A549 (cell line): ENCODE measurements around the gene RXFP1. TPM values are rescaled to one million over a fixed set of nuclear protein-coding genes. Genes with fewer than 3 reads are reported as not detected.
"Not testable (repeated sequence)": the region's sequence is repeated elsewhere in the genome, so short reads cannot be mapped to it uniquely, and the experiment has no call there.

Source experiments
- ATAC-seq, 2 experiments: fragments of 200-7000 bp in 1 of 2; fragments of >200 bp in 1 of 2; cut with Nextera tagmentation in 1 of 2; cut with Tn5 transposase in 1 of 2; 3 replicates each; pipeline versions ENCODE4 v1.8.0 to v1.9.1; 2018 to 2020; ENCODE audit warnings: mild to moderate bottlenecking in 1 of 2, moderate library complexity in 1 of 2
- CTCF ChIA-PET: fragments of 300-600 bp; sonication (Branson Sonifier 250); formaldehyde crosslinking; extraction: SDS; loops from one replicate; lab custom pipeline; 2021; ENCODE audit warnings: antibody characterized with exemption, inconsistent platforms; lab: Yijun Ruan, JAX
- POLR2A ChIA-PET: fragments of 350-600 bp; formaldehyde crosslinking; extraction: SDS; loops from one replicate; lab custom pipeline; 2021; ENCODE audit warnings: antibody characterized with exemption, inconsistent platforms; lab: Yijun Ruan, JAX
- DNase-seq, 2 experiments: peaks; one replicate each; pipeline versions ENCODE4 v3.0.0 to v3.0.0-alpha.2; 2011 to 2016; ENCODE audit warnings: low read depth in 1 of 2, low spot score in 1 of 2
- FAIRE-seq: peaks from 2 replicates; lab custom pipeline; 2011; peaks lifted over from hg19 to GRCh38; lab: Jason Lieb, UNC
- H3K27ac ChIP-seq, 2 experiments: fragments of >200 bp; sonication (Bioruptor Twin); formaldehyde crosslinking; 3 replicates each; pipeline ENCODE4 v1.5.1; 2016 to 2017
- H3K4me1 ChIP-seq: fragments of >200 bp; sonication (Bioruptor Twin); formaldehyde crosslinking; 3 replicates; pipeline ENCODE4 v1.6.1; 2016
- H3K4me2 ChIP-seq: fragments of >200 bp; sonication (Bioruptor Twin); formaldehyde crosslinking; 3 replicates; pipeline ENCODE4 v1.6.1; 2016
- H3K4me3 ChIP-seq: fragments of >200 bp; sonication (Bioruptor Twin); formaldehyde crosslinking; 3 replicates; pipeline ENCODE4 v1.5.1; 2016
- H3K9me3 ChIP-seq: fragments of >200 bp; sonication (Bioruptor Twin); formaldehyde crosslinking; 3 replicates; pipeline ENCODE4 v1.6.1; 2016
- CEBPB ChIP-seq, 2 experiments: fragments of >200 bp in 1 of 2; sonication (Bioruptor Twin) in 1 of 2; formaldehyde crosslinking in 1 of 2; IDR thresholded peaks; 2 replicates each; pipeline ENCODE4 v1.6.1; 2012 to 2016
- CHD4 ChIP-seq: fragments of 200-600 bp; sonication (generic); IDR thresholded peaks from 2 replicates; pipeline ENCODE4 v1.6.1; 2016; ENCODE audit warnings: antibody characterized with exemption, mild to moderate bottlenecking, borderline replicate concordance
- EHF ChIP-seq: fragments of 250-450 bp; sonication (Bioruptor Pico); IDR thresholded peaks from 2 replicates; pipeline ENCODE4 v1.5.0; 2020; ENCODE audit warnings: mild to moderate bottlenecking
- ESRRA ChIP-seq: fragments of 150-350 bp; IDR thresholded peaks from 2 replicates; pipeline ENCODE4 v1.6.1; 2014; ENCODE audit warnings: mild to moderate bottlenecking, low read length, borderline replicate concordance
- FOSL2 ChIP-seq, 2 experiments: fragments of 450-650 bp in 1 of 2; fragments of >200 bp in 1 of 2; sonication (Bioruptor Twin) in 1 of 2; formaldehyde crosslinking; IDR thresholded peaks; 2 replicates each; pipeline versions ENCODE4 v1.5.0 to v1.6.1; 2016 to 2020; ENCODE audit warnings: mild to moderate bottlenecking in 1 of 2, moderate library complexity in 1 of 2
- FOXS1 ChIP-seq: fragments of 250-450 bp; sonication (Bioruptor Pico); IDR thresholded peaks from 2 replicates; pipeline ENCODE4 v1.5.0; 2020; ENCODE audit warnings: mild to moderate bottlenecking, moderate library complexity
- HEYL ChIP-seq: fragments of 250-450 bp; sonication (Bioruptor Pico); IDR thresholded peaks from 2 replicates; pipeline ENCODE4 v1.8.0; 2021; ENCODE audit warnings: mild to moderate bottlenecking, moderate library complexity
- KDM1A ChIP-seq: fragments of 200-600 bp; sonication (generic); IDR thresholded peaks from 2 replicates; pipeline ENCODE4 v1.6.1; 2016; ENCODE audit warnings: low read depth, mild to moderate bottlenecking
- KDM5A ChIP-seq: fragments of 200-600 bp; sonication (generic); IDR thresholded peaks from 2 replicates; pipeline ENCODE4 v1.6.1; 2016; ENCODE audit warnings: antibody characterized with exemption, mild to moderate bottlenecking
- MAZ ChIP-seq: fragments of 150-350 bp; IDR thresholded peaks from 2 replicates; pipeline ENCODE4 v1.6.1; 2014; ENCODE audit warnings: antibody characterized with exemption, low read depth, low read length, borderline replicate concordance
- NPAS2 ChIP-seq: fragments of 250-450 bp; sonication (Bioruptor Pico); IDR thresholded peaks from 2 replicates; pipeline ENCODE4 v1.8.0; 2022; ENCODE audit warnings: mild to moderate bottlenecking, moderate library complexity, borderline replicate concordance
- NR3C1 ChIP-seq: fragments of >200 bp; sonication (Bioruptor Twin); formaldehyde crosslinking; IDR thresholded peaks from 3 replicates; pipeline ENCODE4 v1.6.1; 2017
- PHF8 ChIP-seq: fragments of 200-600 bp; sonication (generic); IDR thresholded peaks from 2 replicates; pipeline ENCODE4 v1.6.1; 2016; ENCODE audit warnings: low read depth, mild to moderate bottlenecking, antibody characterized with exemption, moderate library complexity, borderline replicate concordance
- POLR2AphosphoS2 ChIP-seq: conservative IDR thresholded peaks from 2 replicates; pipeline ENCODE4 v1.6.1; 2012; ENCODE audit warnings: low read length, improper control_type of control experiment, inconsistent platforms
- RARB ChIP-seq: fragments of 250-450 bp; sonication (Bioruptor Pico); IDR thresholded peaks from 2 replicates; pipeline ENCODE4 v1.8.0; 2021; ENCODE audit warnings: mild to moderate bottlenecking, moderate library complexity
- RFX5 ChIP-seq: fragments of 450-650 bp; IDR thresholded peaks from 2 replicates; pipeline ENCODE4 v1.7.1; 2014; ENCODE audit warnings: antibody characterized with exemption, mild to moderate bottlenecking, moderate library complexity
- ZFP36 ChIP-seq: fragments of 450-650 bp; IDR thresholded peaks from 2 replicates; pipeline ENCODE4 v1.6.1; 2014; ENCODE audit warnings: borderline replicate concordance; ENCODE audit not compliant: partially characterized antibody
- WGBS: methylation state at CpG from one replicate; pipeline ENCODE4 v1.1.6; 2017; ENCODE audit errors: missing lambda C conversion rate; 5-methylcytosine and 5-hydroxymethylcytosine counted together
- polyA plus RNA-seq, 4 experiments: library from polyadenylated mRNA; depleted of rRNA in 3 of 4; stranded (reverse); fragments of >200 nt; fragmentation: RNase III in 1 of 4; extraction: RNeasy Plus Mini Kit Qiagen cat#74134 plus additional on column Dnase treatment in 1 of 4; gene quantifications; 2 replicates in 3 of 4; 3 replicates in 1 of 4; pipeline ENCODE4 v1.2.3, GENCODE V29; 2011 to 2017
- TF ChIP-seq, protein P1 (sequence below): IDR thresholded peaks from 2 replicates; pipeline ENCODE4 v1.6.1; 2012
- TF ChIP-seq, protein P2 (sequence below): fragments of 250-450 bp; sonication (Bioruptor Pico); IDR thresholded peaks from 2 replicates; pipeline ENCODE4 v1.5.0; 2020; ENCODE audit warnings: low read depth, mild to moderate bottlenecking, moderate library complexity
- TF ChIP-seq, protein P3 (sequence below): IDR thresholded peaks from 2 replicates; pipeline ENCODE4 v1.6.1; 2012; ENCODE audit warnings: low read depth, borderline replicate concordance
- TF ChIP-seq, protein P4 (sequence below): fragments of 150-350 bp; IDR thresholded peaks from 2 replicates; pipeline ENCODE4 v1.6.1; 2014; ENCODE audit warnings: low read depth, mild to moderate bottlenecking, low read length

Gene RXFP1
- polyA plus RNA-seq, 2 of the 4 experiments (the other 2 are of a cell fraction) = not detected

DNA sequence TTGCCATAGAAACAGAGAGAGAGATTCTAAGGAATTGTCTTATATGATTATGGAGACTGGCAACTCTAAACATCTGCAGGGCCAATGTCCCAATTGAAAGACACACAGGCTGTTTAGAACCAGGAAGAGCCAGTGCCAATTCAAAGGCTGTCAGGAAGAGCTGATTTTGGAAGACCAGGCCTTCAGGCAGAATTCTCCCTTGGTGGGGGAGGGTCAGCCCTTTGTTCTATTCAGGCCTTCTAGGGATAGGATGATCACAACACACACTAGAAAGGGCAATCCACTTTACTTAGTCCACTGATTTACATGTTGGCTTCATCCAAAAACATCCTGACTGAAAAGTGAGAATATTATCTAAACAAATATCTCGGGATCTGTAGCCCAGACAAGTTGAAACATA is 134.8 kb downstream of the RXFP1 start:
- H3K27ac ChIP-seq = no peak overlapping the region
- ATAC-seq = no peak
- no peak for FAIRE-seq
- no peaks in the 10 kb centered on the region for H3K9me3 ChIP-seq
- H3K4me3 ChIP-seq = no peak overlapping the region
- no peaks in the 10 kb centered on the region for H3K4me1 ChIP-seq
- no peak for TF ChIP-seq MAZ
- TF ChIP-seq, protein P1, sequence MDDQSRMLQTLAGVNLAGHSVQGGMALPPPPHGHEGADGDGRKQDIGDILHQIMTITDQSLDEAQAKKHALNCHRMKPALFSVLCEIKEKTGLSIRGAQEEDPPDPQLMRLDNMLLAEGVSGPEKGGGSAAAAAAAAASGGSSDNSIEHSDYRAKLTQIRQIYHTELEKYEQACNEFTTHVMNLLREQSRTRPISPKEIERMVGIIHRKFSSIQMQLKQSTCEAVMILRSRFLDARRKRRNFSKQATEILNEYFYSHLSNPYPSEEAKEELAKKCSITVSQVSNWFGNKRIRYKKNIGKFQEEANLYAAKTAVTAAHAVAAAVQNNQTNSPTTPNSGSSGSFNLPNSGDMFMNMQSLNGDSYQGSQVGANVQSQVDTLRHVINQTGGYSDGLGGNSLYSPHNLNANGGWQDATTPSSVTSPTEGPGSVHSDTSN = no peak
- no peak for TF ChIP-seq PHF8
- no peak for TF ChIP-seq CHD4
- TF ChIP-seq, all 56 proteins: peak for 0
- ChIA-PET POLR2A (no interaction called here), CTCF (no interaction called here)
- WGBS = 65% methylated on average over 1 of the region's 1 CpG
- no peak for DNase-seq
- no peak overlapping the region for H3K4me2 ChIP-seq

DNA sequence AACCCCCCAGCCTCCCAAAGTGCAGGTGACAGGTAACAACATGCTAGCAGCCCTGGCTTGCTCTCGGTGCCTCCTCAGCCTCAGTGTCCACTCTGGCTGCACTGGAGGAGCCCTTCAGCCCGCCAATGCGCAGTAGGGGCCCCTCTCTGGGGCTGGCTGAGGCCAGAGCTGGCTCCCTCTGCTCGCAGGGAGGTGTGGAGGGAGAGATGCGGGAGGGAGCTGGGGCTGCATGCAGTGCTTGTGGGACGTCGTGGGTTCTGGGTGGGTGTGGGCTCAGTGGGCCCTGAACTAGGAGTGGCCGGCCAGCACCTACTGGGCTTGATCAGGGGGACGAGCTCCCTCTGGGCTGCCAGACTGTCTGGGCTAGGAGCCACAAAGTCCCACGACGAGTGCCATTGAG is 135.6 kb downstream of the RXFP1 start:
- POLR2A ChIA-PET = no interaction called here
- CTCF ChIA-PET = interaction anchor here (3.0 kb wide), 1 partner anchor 11 kb away, joined by 7 read pairs; no protein-coding TSS in a partner anchor

DNA sequence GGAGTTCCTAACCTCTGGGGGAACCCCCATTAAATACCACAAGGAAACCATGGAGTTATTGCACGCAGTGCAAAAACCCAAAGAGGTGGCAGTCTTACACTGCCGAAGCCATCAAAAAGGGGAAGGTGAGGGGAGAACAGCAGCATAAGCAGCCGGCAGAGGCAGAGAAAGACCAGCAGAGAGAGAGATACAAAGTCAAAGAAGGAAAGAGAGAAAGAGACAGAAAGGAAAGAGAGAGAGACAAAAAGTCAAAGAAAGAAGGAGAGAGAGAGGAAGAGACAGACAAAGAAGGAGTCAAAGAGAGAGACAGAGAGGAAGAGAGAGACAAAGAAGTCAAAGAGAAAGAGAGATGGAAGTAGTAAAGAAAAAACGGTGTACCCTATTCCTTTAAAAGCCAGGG is 141.6 kb downstream of the RXFP1 start:
- H3K4me3 ChIP-seq, DNase-seq, ATAC-seq, CTCF ChIA-PET, H3K9me3 ChIP-seq, POLR2A ChIA-PET, H3K4me1 ChIP-seq, H3K27ac ChIP-seq, FAIRE-seq, H3K4me2 ChIP-seq: not testable (repeated sequence)
- 67% methylated on average over 4 of the region's 4 CpGs for WGBS

More for the DNA sequence above, 135.6 kb downstream of the RXFP1 start:
- Histone ChIP-seq H3K4me1 (no peaks in the 10 kb centered on the region), H3K9me3 (no peaks in the 10 kb centered on the region), H3K4me2 (no peak overlapping the region), H3K27ac (no peak overlapping the region), H3K4me3 (no peak overlapping the region)
- FAIRE-seq = no peak
- WGBS = 50% methylated on average over 1 of the region's 11 CpGs
- no peak for TF ChIP-seq KDM5A
- no peak for TF ChIP-seq RFX5
- TF ChIP-seq, protein P2, sequence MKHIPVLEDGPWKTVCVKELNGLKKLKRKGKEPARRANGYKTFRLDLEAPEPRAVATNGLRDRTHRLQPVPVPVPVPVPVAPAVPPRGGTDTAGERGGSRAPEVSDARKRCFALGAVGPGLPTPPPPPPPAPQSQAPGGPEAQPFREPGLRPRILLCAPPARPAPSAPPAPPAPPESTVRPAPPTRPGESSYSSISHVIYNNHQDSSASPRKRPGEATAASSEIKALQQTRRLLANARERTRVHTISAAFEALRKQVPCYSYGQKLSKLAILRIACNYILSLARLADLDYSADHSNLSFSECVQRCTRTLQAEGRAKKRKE (CRISPR knock-in tag) = no peak
- TF ChIP-seq KDM1A = no peak
- ATAC-seq = no peak
- DNase-seq = no peak

DNA sequence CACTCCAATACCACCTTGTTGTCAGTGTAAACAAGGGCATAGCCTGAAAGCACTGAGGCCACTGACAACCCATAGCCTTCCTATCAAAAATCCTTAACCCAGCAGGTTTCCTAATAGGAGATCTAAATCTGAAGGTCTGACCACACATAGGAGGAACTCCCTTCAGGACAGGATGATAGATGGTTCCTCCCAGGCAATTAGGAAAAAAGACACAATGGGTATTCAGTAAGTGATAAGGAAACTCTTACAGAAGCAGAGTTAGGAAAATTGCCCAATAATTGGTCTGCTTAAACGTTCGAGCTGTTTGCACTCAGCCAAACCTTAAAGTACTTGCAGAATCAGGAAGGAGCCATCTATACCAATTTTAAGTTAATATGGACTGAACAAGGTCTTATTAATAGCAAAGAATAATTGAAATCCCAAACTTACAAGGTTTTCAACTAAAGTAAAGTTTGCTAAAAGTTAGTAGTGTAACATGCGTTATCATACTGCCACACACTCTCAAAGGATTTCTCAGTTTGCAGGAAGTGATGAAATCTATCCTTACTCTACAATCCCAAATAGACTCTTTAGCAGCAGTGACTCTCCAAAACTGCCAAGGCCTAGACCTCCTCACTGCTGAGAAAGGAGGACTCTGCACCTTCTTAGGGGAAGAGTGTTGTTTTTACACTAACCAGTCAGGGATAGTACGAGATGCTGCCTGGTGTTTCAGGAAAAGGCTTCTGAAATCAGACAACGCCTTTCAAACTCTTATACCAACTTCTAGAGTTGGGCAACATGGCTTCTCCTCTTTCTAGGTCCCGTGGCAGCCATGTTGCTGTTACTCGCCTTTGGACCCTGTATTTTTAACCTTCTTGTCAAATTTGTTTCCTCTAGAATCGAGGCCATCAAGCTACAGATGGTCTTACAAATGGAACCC is 142.3 kb downstream of the RXFP1 start:
- POLR2A ChIA-PET, H3K9me3 ChIP-seq, ATAC-seq, DNase-seq, H3K4me2 ChIP-seq, FAIRE-seq, H3K4me3 ChIP-seq, H3K4me1 ChIP-seq, H3K27ac ChIP-seq: not testable (repeated sequence)
- WGBS = 83% methylated on average over 8 of the region's 8 CpGs
- CTCF ChIA-PET = interaction anchor here (1.5 kb wide), 1 partner anchor 47 kb away, joined by 3 read pairs; no protein-coding TSS in a partner anchor

DNA sequence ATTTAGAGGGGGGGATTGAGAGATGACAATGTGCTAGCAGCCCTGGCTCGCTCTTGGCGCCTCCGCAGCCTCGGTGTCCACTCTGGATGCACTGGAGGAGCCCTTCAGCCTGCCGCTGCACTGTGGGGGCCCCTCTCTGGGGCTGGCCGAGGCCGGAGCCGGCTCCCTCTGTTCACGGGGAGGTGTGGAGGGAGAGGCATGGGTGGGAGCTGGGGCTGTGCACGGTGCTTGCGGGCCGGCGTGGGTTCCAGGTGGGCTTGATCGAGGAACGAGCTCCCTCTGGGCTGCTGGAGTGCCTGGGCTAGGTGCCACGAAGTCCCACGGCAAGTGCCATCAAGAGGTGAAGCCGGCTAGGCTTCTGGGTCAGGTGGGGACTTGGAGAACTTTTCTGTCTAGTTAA is 143.1 kb downstream of the RXFP1 start:
- H3K4me3 ChIP-seq = no peak overlapping the region
- H3K4me2 ChIP-seq = no peak overlapping the region
- no peak for DNase-seq
- ChIA-PET POLR2A (no interaction called here), CTCF (interaction anchor here (1.5 kb wide), 1 partner anchor 46 kb away, joined by 3 read pairs; no protein-coding TSS in a partner anchor)
- 98% methylated on average over 7 of the region's 18 CpGs for WGBS
- no peaks in the 10 kb centered on the region for H3K4me1 ChIP-seq
- no peak overlapping the region for H3K27ac ChIP-seq
- H3K9me3 ChIP-seq = no peaks in the 10 kb centered on the region
- ATAC-seq = no peak
- FAIRE-seq = no peak
- TF ChIP-seq FOXS1 = no peak
- no peak for TF ChIP-seq RARB (CRISPR knock-in tag)
- TF ChIP-seq ESRRA = no peak
- no peak for TF ChIP-seq CEBPB (IDR thresholded peaks at IDR 0.05)
- TF ChIP-seq, protein P3, sequence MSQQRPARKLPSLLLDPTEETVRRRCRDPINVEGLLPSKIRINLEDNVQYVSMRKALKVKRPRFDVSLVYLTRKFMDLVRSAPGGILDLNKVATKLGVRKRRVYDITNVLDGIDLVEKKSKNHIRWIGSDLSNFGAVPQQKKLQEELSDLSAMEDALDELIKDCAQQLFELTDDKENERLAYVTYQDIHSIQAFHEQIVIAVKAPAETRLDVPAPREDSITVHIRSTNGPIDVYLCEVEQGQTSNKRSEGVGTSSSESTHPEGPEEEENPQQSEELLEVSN = no peak
- TF ChIP-seq EHF = no peak
- TF ChIP-seq KDM1A = no peak
- no peak for TF ChIP-seq POLR2AphosphoS2
- no peak for TF ChIP-seq NR3C1
- TF ChIP-seq, protein P4, sequence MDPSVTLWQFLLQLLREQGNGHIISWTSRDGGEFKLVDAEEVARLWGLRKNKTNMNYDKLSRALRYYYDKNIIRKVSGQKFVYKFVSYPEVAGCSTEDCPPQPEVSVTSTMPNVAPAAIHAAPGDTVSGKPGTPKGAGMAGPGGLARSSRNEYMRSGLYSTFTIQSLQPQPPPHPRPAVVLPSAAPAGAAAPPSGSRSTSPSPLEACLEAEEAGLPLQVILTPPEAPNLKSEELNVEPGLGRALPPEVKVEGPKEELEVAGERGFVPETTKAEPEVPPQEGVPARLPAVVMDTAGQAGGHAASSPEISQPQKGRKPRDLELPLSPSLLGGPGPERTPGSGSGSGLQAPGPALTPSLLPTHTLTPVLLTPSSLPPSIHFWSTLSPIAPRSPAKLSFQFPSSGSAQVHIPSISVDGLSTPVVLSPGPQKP = no peak
- TF ChIP-seq HEYL (CRISPR knock-in tag) = no peak
- no peak for TF ChIP-seq ZFP36
- TF ChIP-seq NPAS2 (CRISPR knock-in tag) = no peak
- TF ChIP-seq CHD4 = no peak
- no peak for TF ChIP-seq FOSL2 (IDR thresholded peaks at IDR 0.05)
- no peak for TF ChIP-seq FOSL2 (CRISPR knock-in tag; IDR thresholded peaks at IDR 0.05)
